Erythroblast (primary cell): ENCODE results near the gene ARHGAP24.

Experiments
- GATA1 ChIP-seq: IDR thresholded peaks from 2 replicates; pipeline ENCODE4 v1.6.1; 2011; ENCODE audit warnings: low read depth, mild to moderate bottlenecking, control low read depth, low read length, moderate library complexity
- POLR2A ChIP-seq: IDR thresholded peaks from 2 replicates; pipeline ENCODE4 v1.6.1; 2011; ENCODE audit warnings: mild to moderate bottlenecking, low read length

DNA sequence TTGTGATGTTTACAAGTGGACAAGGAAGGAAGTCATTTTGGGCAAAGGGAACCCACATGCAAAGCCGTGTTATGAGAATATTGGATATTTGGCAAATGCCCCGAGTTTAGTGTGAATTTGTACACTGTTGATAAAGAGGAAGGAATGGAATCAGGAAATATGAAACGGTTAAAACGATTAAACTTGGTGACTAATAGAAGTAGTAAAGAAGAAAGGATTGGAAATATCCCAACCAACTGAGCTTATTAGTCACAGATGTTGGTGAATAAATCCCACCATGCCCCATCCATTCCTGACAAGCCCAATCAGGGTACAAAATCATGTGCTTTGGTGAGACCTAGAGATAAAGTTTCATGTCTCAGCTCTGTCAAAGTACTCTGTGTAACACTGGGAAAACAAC lies 22.0 kb downstream of the ARHGAP24 start:
- TF ChIP-seq POLR2A (no peak), GATA1 (no peak)
